Transverse colon (tissue), 4 donors: ENCODE results near the gene TRIM27.

ENCODE experiments used
- POLR2AphosphoS5 ChIP-seq, 3 donors: sonication (generic); formaldehyde crosslinking; IDR thresholded peaks; one replicate each; pipeline ENCODE4 v1.6.1; 2016; ENCODE audit warnings: antibody characterized with exemption in 3 of 3
- TF ChIP-seq, protein P1 (sequence below), 5 experiments: fragments of 200-600 bp in 3 of 5; fragments of 450-650 bp in 2 of 5; sonication (generic) in 3 of 5; IDR thresholded peaks; 1 replicate in 2 of 5; 2 replicates in 3 of 5; pipeline ENCODE4 v1.5.1; 2016 to 2017; ENCODE audit warnings: antibody characterized with exemption in 5 of 5, inconsistent platforms in 3 of 5, mild to moderate bottlenecking in 2 of 5, moderate library complexity in 1 of 5

DNA sequence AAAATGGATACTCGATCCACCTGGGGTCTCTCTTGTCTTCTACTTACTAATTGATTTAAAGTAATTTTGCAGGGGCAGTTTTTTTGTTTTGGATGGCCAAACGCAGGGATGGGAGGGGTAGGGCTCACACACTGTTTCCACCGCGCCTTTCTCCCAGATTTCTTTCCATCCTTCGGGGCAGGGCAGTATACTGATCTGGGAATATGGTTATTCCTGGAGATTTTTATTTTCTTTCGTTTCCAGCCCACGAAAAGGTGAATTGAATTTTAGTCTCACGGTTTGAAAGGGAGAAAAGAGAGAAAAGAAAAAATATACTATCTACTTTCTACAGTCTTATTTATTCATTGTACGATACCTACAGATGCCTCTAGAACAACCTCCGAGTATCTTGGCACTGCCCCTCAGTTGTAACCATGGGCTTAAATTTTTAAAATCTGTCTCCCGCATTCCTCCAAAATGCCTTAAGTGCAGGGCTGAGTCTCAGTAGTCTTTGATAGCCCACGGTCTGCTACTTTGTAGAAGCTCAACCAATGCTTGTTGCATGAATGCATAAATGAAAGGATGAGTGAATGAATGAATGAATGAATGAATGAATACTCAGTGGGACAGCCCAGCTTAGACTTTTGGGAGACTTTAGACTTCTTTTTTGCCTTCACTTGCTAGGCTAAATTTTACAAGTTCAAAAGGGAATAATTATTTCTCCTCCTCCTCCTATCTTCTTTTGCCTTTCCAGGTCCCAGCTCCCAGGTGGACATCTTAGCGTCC is 18.1 kb upstream of the TRIM27 start:
- TF ChIP-seq, protein P1, sequence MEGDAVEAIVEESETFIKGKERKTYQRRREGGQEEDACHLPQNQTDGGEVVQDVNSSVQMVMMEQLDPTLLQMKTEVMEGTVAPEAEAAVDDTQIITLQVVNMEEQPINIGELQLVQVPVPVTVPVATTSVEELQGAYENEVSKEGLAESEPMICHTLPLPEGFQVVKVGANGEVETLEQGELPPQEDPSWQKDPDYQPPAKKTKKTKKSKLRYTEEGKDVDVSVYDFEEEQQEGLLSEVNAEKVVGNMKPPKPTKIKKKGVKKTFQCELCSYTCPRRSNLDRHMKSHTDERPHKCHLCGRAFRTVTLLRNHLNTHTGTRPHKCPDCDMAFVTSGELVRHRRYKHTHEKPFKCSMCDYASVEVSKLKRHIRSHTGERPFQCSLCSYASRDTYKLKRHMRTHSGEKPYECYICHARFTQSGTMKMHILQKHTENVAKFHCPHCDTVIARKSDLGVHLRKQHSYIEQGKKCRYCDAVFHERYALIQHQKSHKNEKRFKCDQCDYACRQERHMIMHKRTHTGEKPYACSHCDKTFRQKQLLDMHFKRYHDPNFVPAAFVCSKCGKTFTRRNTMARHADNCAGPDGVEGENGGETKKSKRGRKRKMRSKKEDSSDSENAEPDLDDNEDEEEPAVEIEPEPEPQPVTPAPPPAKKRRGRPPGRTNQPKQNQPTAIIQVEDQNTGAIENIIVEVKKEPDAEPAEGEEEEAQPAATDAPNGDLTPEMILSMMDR (IDR thresholded peaks at IDR 0.05): no peak
- no peak for TF ChIP-seq POLR2AphosphoS5 (IDR thresholded peaks at IDR 0.05)
